IMR-90 (cell line): Measurements from ENCODE around the gene AMZ2. TPM values are rescaled to one million over a fixed set of nuclear protein-coding genes. Genes with fewer than 3 reads are reported as not detected.

Experiments
- ATAC-seq: fragments of 200-7000 bp; cut with Tn5 transposase; 2 replicates; pipeline ENCODE4 v1.9.1; 2020; ENCODE audit warnings: low read depth, mild to moderate bottlenecking, moderate library complexity
- BruUV-seq: library from RNA; stranded (reverse); fragments of 400-500 nt; replicated peaks from 2 replicates; lab custom pipeline; 2021; lab: Mats Ljungman, UMichigan
- CTCF ChIA-PET: fragments of 300-600 bp; formaldehyde crosslinking; extraction: SDS; loops from one replicate; lab custom pipeline; 2021; ENCODE audit warnings: antibody characterized with exemption; lab: Yijun Ruan, JAX
- POLR2A ChIA-PET: fragments of 300-600 bp; sonication (Branson Sonifier 250); formaldehyde crosslinking; loops from one replicate; lab custom pipeline; 2022; ENCODE audit warnings: antibody characterized with exemption; ENCODE audit not compliant: unreplicated experiment; lab: Charles Lee
- DNase-seq: peaks from one replicate; pipeline ENCODE4 v3.0.0; 2013
- H2AFZ ChIP-seq: replicated peaks from 2 replicates; pipeline ENCODE3; 2013; ENCODE audit warnings: low read length, mild to moderate bottlenecking; ENCODE audit not compliant: poor library complexity
- H2AK5ac ChIP-seq: 2 replicates; pipeline ENCODE4 v1.6.1; 2013; ENCODE audit warnings: low read depth, low read length, inconsistent platforms
- H2AK9ac ChIP-seq: replicated peaks from 2 replicates; pipeline ENCODE3; 2013; ENCODE audit warnings: mild to moderate bottlenecking, low read depth, low read length, moderate library complexity; ENCODE audit not compliant: poor library complexity
- H2BK120ac ChIP-seq: 2 replicates; pipeline ENCODE4 v1.6.1; 2013; ENCODE audit warnings: low read depth, low read length, inconsistent platforms
- H2BK15ac ChIP-seq: 3 replicates; pipeline ENCODE4 v1.6.1; 2013; ENCODE audit warnings: low read depth, low read length, inconsistent platforms
- H2BK20ac ChIP-seq: 2 replicates; pipeline ENCODE4 v1.6.1; 2013; ENCODE audit warnings: low read depth, mild to moderate bottlenecking, inconsistent platforms, low read length, moderate library complexity
- H2BK5ac ChIP-seq: 2 replicates; pipeline ENCODE4 v1.6.1; 2013; ENCODE audit warnings: mild to moderate bottlenecking, low read depth, low read length, inconsistent platforms; ENCODE audit not compliant: poor library complexity, severe bottlenecking
- H3K14ac ChIP-seq: replicated peaks from 2 replicates; pipeline ENCODE4 v1.6.1; 2013; ENCODE audit warnings: low read depth, low read length, inconsistent platforms
- H3K18ac ChIP-seq: 2 replicates; pipeline ENCODE4 v1.6.1; 2013; ENCODE audit warnings: low read depth, low read length, control low read depth
- H3K23ac ChIP-seq: 2 replicates; pipeline ENCODE4 v1.6.1; 2013; ENCODE audit warnings: low read depth, low read length, inconsistent platforms
- H3K27ac ChIP-seq: 2 replicates; pipeline ENCODE4 v1.5.1; 2013; ENCODE audit warnings: mild to moderate bottlenecking, control low read depth, low read length; ENCODE audit not compliant: insufficient read depth
- H3K27me3 ChIP-seq: 2 replicates; pipeline ENCODE4 v1.6.1; 2013; ENCODE audit warnings: low read length; ENCODE audit not compliant: control insufficient read depth, insufficient read depth
- H3K36me3 ChIP-seq: 2 replicates; pipeline ENCODE4 v1.6.1; 2013; ENCODE audit warnings: low read length, mixed read lengths; ENCODE audit not compliant: control insufficient read depth, insufficient read depth
- H3K4ac ChIP-seq: 2 replicates; pipeline ENCODE4 v1.6.1; 2013; ENCODE audit warnings: low read depth, low read length, inconsistent platforms
- H3K4me1 ChIP-seq: 2 replicates; pipeline ENCODE4 v1.6.1; 2013; ENCODE audit warnings: low read length, mixed read lengths; ENCODE audit not compliant: control insufficient read depth, insufficient read depth
- H3K4me2 ChIP-seq: 2 replicates; pipeline ENCODE4 v1.6.1; 2013; ENCODE audit warnings: low read depth, mild to moderate bottlenecking, control low read depth, low read length, moderate library complexity
- H3K4me3 ChIP-seq: 2 replicates; pipeline ENCODE4 v1.5.1; 2013; ENCODE audit warnings: low read depth, mild to moderate bottlenecking, control low read depth, low read length, moderate library complexity; ENCODE audit not compliant: insufficient read depth
- H3K56ac ChIP-seq: 2 replicates; pipeline ENCODE4 v1.6.1; 2013; ENCODE audit warnings: low read length, inconsistent platforms; ENCODE audit not compliant: insufficient read depth; ENCODE audit errors: extremely low read depth
- H3K79me1 ChIP-seq, 2 experiments: 2 replicates each; pipeline ENCODE4 v1.6.1; 2013; ENCODE audit warnings: low read length in 2 of 2, inconsistent platforms in 1 of 2, low read depth in 1 of 2
- H3K9ac ChIP-seq: 2 replicates; pipeline ENCODE4 v1.6.1; 2013; ENCODE audit warnings: low read depth, low read length, control low read depth
- H3K9me1 ChIP-seq: 2 replicates; pipeline ENCODE4 v1.6.1; 2013; ENCODE audit warnings: low read length, inconsistent platforms; ENCODE audit not compliant: insufficient read depth
- H3K9me3 ChIP-seq: 2 replicates; pipeline ENCODE4 v1.6.1; 2013; ENCODE audit warnings: low read length; ENCODE audit not compliant: control insufficient read depth, insufficient read depth
- H4K20me1 ChIP-seq: 2 replicates; pipeline ENCODE4 v1.6.1; 2013; ENCODE audit warnings: low read length, inconsistent platforms; ENCODE audit not compliant: insufficient read depth
- H4K5ac ChIP-seq: 2 replicates; pipeline ENCODE4 v1.6.1; 2013; ENCODE audit warnings: mild to moderate bottlenecking, low read depth, low read length, control low read depth
- H4K8ac ChIP-seq, 2 experiments: 2 replicates each; pipeline ENCODE4 v1.6.1; 2013; ENCODE audit warnings: low read depth in 2 of 2, low read length in 2 of 2, control low read depth in 1 of 2, inconsistent platforms in 1 of 2
- H4K91ac ChIP-seq: 2 replicates; pipeline ENCODE4 v1.6.1; 2013; ENCODE audit warnings: low read depth, low read length, inconsistent platforms; ENCODE audit not compliant: insufficient read depth
- BHLHE40 ChIP-seq: fragments of 150-350 bp; IDR thresholded peaks from 2 replicates; pipeline ENCODE4 v1.6.1; 2016; ENCODE audit warnings: mild to moderate bottlenecking, low read depth, low read length
- CHD1 ChIP-seq: IDR thresholded peaks from 2 replicates; pipeline ENCODE4 v1.6.1; 2012; ENCODE audit warnings: low read depth, low read length, improper control_type of control experiment
- FOS ChIP-seq: fragments of 150-350 bp; IDR thresholded peaks from 2 replicates; pipeline ENCODE4 v1.6.1; 2016; ENCODE audit warnings: low read depth, low read length
- MAFK ChIP-seq: IDR thresholded peaks from 2 replicates; pipeline ENCODE4 v1.6.1; 2012; ENCODE audit warnings: low read depth, low read length, improper control_type of control experiment
- MAZ ChIP-seq: IDR thresholded peaks from 2 replicates; pipeline ENCODE4 v1.6.1; 2012; ENCODE audit warnings: low read depth, mild to moderate bottlenecking, low read length, improper control_type of control experiment, moderate library complexity, borderline replicate concordance
- MXI1 ChIP-seq: IDR thresholded peaks from 2 replicates; pipeline ENCODE4 v1.6.1; 2012; ENCODE audit warnings: low read depth, mild to moderate bottlenecking, low read length, moderate library complexity, borderline replicate concordance
- NFE2L2 ChIP-seq: fragments of 150-350 bp; IDR thresholded peaks from 2 replicates; pipeline ENCODE4 v1.6.1; 2016; ENCODE audit warnings: low read depth, mild to moderate bottlenecking, low read length
- POLR2A ChIP-seq: IDR thresholded peaks from 2 replicates; pipeline ENCODE4 v1.6.1; 2012; ENCODE audit warnings: mild to moderate bottlenecking, low read depth, low read length
- RAD21 ChIP-seq: IDR thresholded peaks from 2 replicates; pipeline ENCODE4 v1.6.1; 2012; ENCODE audit warnings: low read length, improper control_type of control experiment
- RCOR1 ChIP-seq: IDR thresholded peaks from 2 replicates; pipeline ENCODE4 v1.6.1; 2012; ENCODE audit warnings: mild to moderate bottlenecking, low read length, improper control_type of control experiment; ENCODE audit not compliant: insufficient replicate concordance
- RFX5 ChIP-seq: IDR thresholded peaks from 2 replicates; pipeline ENCODE4 v1.8.0; 2012; ENCODE audit warnings: low read depth, mild to moderate bottlenecking, low read length, moderate library complexity
- SMC3 ChIP-seq: fragments of 150-350 bp; IDR thresholded peaks from 2 replicates; pipeline ENCODE4 v1.6.1; 2016; ENCODE audit warnings: low read depth, mild to moderate bottlenecking, antibody characterized with exemption, low read length, moderate library complexity
- WGBS, 2 experiments: methylation state at CpG; one replicate each; pipeline versions ENCODE4 v1.1.5 to v1.1.7; 2013; ENCODE audit warnings: missing lambda C conversion rate in 2 of 2; ENCODE audit not compliant: insufficient read length in 1 of 2; ENCODE audit errors: extremely low coverage in 2 of 2; 5-methylcytosine and 5-hydroxymethylcytosine counted together
- dilution Hi-C: fragments of 300-500 bp; cut with HindIII; formaldehyde crosslinking; loops from one replicate; pipeline ENCODE4 v1.14.3; 2018; ENCODE audit warnings: low sequenced_read_pairs; ENCODE audit not compliant: unreplicated experiment
- in situ Hi-C: fragments of 300-500 bp; cut with MboI; formaldehyde crosslinking; loops from 3 replicates; pipeline ENCODE4 v1.14.3; 2019; ENCODE audit warnings: low sequenced_read_pairs, inconsistent platforms, mixed read lengths
- intact Hi-C: fragments of 100-400 bp; cut with micrococcal nuclease; formaldehyde crosslinking; loops from 2 replicates; pipeline ENCODE4 v1.10.0; 2022
- polyA plus RNA-seq, 3 experiments: library from polyadenylated mRNA; depleted of rRNA; stranded (reverse); fragments of >200 nt; gene quantifications; 2 replicates each; pipeline ENCODE4 v1.2.3, GENCODE V29; 2012; ENCODE audit warnings: low replicate concordance in 1 of 3
- total RNA-seq: library from RNA; depleted of rRNA; stranded (reverse); fragments of >200 nt; gene quantifications from 2 replicates; pipeline ENCODE4 v1.2.3, GENCODE V29; 2012
- TF ChIP-seq, protein P1 (sequence below): conservative IDR thresholded peaks from 2 replicates; pipeline ENCODE4 v1.5.1; 2012; ENCODE audit warnings: mild to moderate bottlenecking, low read depth, low read length, improper control_type of control experiment
- TF ChIP-seq, protein P2 (sequence below): fragments of 150-350 bp; IDR thresholded peaks from 2 replicates; pipeline ENCODE4 v1.6.1; 2016; ENCODE audit warnings: low read depth, mild to moderate bottlenecking, low read length, moderate library complexity, borderline replicate concordance
- TF ChIP-seq, protein P3 (sequence below): fragments of 150-350 bp; IDR thresholded peaks from 2 replicates; pipeline ENCODE4 v1.6.1; 2017; ENCODE audit warnings: mild to moderate bottlenecking, antibody characterized with exemption, low read length, low read depth

The AMZ2 gene
- total and polyA plus RNA-seq, 2 of the 4 experiments (the other 2 are of a cell fraction), result 65.4 to 90.2 TPM

DNA sequence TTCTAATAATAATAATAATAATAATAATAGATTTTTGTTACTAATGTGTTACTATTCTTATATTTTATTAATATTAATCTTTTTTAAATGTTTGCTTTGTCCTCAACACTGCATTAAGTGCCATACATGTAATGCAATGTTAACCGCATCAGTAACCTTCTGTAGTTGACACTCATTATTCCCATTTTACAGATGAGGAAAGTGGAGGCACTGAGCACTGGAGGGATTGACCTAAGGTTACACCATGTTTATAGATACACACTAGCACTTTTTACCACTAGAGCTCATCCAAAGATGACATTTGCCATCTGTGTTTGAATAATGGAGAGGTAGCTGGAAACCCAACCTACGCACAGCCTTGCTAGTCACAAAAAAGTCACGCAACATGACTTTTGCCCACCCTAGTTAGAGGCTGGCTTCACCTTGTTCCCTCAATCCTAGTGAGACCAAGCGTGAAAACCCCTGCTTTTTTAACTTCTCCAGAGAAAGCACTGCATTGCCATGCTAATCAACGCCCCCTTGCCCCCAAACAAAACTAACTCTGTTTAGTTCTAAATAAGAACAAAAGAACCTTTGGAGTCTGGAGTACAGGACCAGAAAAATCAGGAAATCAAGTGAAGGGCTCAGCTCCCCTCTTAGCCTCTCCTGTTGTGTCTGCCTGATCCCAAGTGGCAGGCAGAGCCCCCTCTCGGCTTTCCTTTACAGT is 45.8 kb downstream of the AMZ2 start:
- in situ Hi-C loops (no loop called here), intact Hi-C loops (loop anchor here (5.0 kb wide), 1 partner anchor 89 kb away; no protein-coding TSS in a partner anchor), dilution Hi-C loops (no loop called here)
- H2BK15ac ChIP-seq, result no peak overlapping the region
- no peak overlapping the region for H3K4me3 ChIP-seq
- H2BK20ac ChIP-seq, result no peak overlapping the region
- BruUV-seq, result no TSS peak
- ATAC-seq (no peak), DNase-seq (no peak)
- POLR2A ChIA-PET, result no interaction called here
- peaks cover 22% of the 10 kb centered on the region for H3K27me3 ChIP-seq
- H2AFZ ChIP-seq, result no peak overlapping the region
- no peak overlapping the region for H3K23ac ChIP-seq
- H3K9me3 ChIP-seq, result no peaks in the 10 kb centered on the region; the same call in 1 of the 2 replicates
- H4K20me1 ChIP-seq, result no peaks in the 10 kb centered on the region; the same call in 1 of the 2 replicates
- peaks cover 5% of the 10 kb centered on the region for H3K4me1 ChIP-seq
- H3K4me2 ChIP-seq, result no peak overlapping the region
- no peaks in the 10 kb centered on the region for H3K36me3 ChIP-seq
- no peak overlapping the region for H2BK120ac ChIP-seq
- H3K9me1 ChIP-seq, result no peaks in the 10 kb centered on the region
- H4K91ac ChIP-seq, result no peak overlapping the region
- H2AK9ac ChIP-seq, result peak overlapping the region; percentile 7
- no peak overlapping the region for H3K56ac ChIP-seq
- no peak overlapping the region for H3K27ac ChIP-seq
- no peaks in the 10 kb centered on the region for H3K79me1 ChIP-seq
- H3K9ac ChIP-seq, result no peak overlapping the region
- WGBS, 2 experiments, result 90% methylated on average over 2 of the region's 6 CpGs; no CpG with 5 or more reads in 1 of the 2 experiments
- H4K8ac ChIP-seq, result no peak overlapping the region
- CTCF ChIA-PET, result interaction anchor here (3.2 kb wide), 1 partner anchor 106 kb away, joined by 9 read pairs; no protein-coding TSS in a partner anchor
- H3K4ac ChIP-seq, result no peak overlapping the region
- H2BK5ac ChIP-seq, result no peak overlapping the region
- no peak overlapping the region for H4K5ac ChIP-seq
- H3K14ac ChIP-seq, result no peak overlapping the region
- no peak overlapping the region for H3K18ac ChIP-seq
- H2AK5ac ChIP-seq, result no peak overlapping the region
- TF ChIP-seq RCOR1 (no peak), RFX5 (no peak), MXI1 (no peak), POLR2A (no peak), MAZ (no peak), FOS (no peak), RAD21 (no peak), NFE2L2 (no peak), MAFK (no peak), BHLHE40 (no peak), CHD1 (no peak), SMC3 (no peak)
- TF ChIP-seq, protein P1, sequence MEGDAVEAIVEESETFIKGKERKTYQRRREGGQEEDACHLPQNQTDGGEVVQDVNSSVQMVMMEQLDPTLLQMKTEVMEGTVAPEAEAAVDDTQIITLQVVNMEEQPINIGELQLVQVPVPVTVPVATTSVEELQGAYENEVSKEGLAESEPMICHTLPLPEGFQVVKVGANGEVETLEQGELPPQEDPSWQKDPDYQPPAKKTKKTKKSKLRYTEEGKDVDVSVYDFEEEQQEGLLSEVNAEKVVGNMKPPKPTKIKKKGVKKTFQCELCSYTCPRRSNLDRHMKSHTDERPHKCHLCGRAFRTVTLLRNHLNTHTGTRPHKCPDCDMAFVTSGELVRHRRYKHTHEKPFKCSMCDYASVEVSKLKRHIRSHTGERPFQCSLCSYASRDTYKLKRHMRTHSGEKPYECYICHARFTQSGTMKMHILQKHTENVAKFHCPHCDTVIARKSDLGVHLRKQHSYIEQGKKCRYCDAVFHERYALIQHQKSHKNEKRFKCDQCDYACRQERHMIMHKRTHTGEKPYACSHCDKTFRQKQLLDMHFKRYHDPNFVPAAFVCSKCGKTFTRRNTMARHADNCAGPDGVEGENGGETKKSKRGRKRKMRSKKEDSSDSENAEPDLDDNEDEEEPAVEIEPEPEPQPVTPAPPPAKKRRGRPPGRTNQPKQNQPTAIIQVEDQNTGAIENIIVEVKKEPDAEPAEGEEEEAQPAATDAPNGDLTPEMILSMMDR, result no peak
- TF ChIP-seq, protein P2, sequence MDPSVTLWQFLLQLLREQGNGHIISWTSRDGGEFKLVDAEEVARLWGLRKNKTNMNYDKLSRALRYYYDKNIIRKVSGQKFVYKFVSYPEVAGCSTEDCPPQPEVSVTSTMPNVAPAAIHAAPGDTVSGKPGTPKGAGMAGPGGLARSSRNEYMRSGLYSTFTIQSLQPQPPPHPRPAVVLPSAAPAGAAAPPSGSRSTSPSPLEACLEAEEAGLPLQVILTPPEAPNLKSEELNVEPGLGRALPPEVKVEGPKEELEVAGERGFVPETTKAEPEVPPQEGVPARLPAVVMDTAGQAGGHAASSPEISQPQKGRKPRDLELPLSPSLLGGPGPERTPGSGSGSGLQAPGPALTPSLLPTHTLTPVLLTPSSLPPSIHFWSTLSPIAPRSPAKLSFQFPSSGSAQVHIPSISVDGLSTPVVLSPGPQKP, result no peak
- TF ChIP-seq, protein P3, sequence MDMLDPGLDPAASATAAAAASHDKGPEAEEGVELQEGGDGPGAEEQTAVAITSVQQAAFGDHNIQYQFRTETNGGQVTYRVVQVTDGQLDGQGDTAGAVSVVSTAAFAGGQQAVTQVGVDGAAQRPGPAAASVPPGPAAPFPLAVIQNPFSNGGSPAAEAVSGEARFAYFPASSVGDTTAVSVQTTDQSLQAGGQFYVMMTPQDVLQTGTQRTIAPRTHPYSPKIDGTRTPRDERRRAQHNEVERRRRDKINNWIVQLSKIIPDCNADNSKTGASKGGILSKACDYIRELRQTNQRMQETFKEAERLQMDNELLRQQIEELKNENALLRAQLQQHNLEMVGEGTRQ, result no peak
